ENCODE data around the gene GAL3ST3.

Gene GAL3ST3

DNA sequence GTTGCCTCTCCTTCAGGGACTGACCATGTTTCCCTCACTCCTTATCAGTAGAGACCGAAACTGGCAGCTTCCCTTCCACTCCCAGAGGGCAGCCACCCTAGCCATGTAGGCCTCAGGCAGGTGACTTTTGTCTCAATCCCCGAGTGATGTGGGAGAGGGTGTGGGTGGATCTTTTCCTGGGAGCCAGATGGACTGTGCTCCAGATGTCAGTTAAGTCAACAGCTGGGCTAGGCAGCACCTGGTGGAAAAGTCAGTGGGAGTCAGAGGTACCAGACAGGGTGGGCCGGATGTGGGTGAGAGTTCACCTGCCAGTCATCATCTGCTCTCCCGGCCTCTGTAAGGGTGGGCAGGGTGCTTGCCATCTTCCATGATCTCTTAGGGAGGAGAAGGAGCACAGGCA is 44.8 kb downstream of the GAL3ST3 start:
- H2AFZ ChIP-seq (ENCODE audit: low read length) = no peak overlapping the region
- H3K23ac ChIP-seq (ENCODE audit: low read depth, low read length, poor library complexity) = no peak overlapping the region
- no peak overlapping the region for H2AK5ac ChIP-seq (ENCODE audit: low read depth, low read length)
- H3K4me1 ChIP-seq (ENCODE audit: control insufficient read depth in 2 of 2, insufficient read depth in 1 of 2, low read depth in 1 of 2, low read length in 2 of 2) = peaks cover 8 to 10% of the 10 kb centered on the region in 2 donors
- no peak overlapping the region for H3K4ac ChIP-seq (ENCODE audit: low read length)
- no peaks in the 10 kb centered on the region for H3K27me3 ChIP-seq (ENCODE audit: control insufficient read depth in 3 of 3, insufficient read depth in 3 of 3, low read depth in 1 of 3, low read length in 3 of 3)
- H3K9me3 ChIP-seq (replicated peaks in 1 of 2; ENCODE audit: control insufficient read depth in 2 of 2, insufficient read depth in 1 of 2, low read depth in 1 of 2, low read length in 2 of 2) = peaks cover 0 to 2% of the 10 kb centered on the region in 2 donors
- H3K36me3 ChIP-seq (replicated peaks in 1 of 2; ENCODE audit: control insufficient read depth in 2 of 2, insufficient read depth in 2 of 2, low read length in 2 of 2) = peaks cover 28 to 42% of the 10 kb centered on the region in 2 donors
- no peak overlapping the region for H2BK120ac ChIP-seq (ENCODE audit: low read depth, low read length)
- H2BK5ac ChIP-seq (ENCODE audit: low read length) = no peak overlapping the region
- no peak overlapping the region for H4K8ac ChIP-seq (ENCODE audit: low read depth, low read length)
- H2BK15ac ChIP-seq (ENCODE audit: low read length) = no peak overlapping the region
- no peak overlapping the region for H3K18ac ChIP-seq (ENCODE audit: low read length)
- peak overlapping the region in 1 of 2 donors; percentile 11 for H3K4me3 ChIP-seq (ENCODE audit: low read length in 2 of 2)
- no peak overlapping the region for H3K9ac ChIP-seq (ENCODE audit: low read depth, low read length, poor library complexity)
- H3K27ac ChIP-seq (replicated peaks; ENCODE audit: low read length) = no peak overlapping the region
- DNase-seq (ENCODE audit: low spot score) = no peak
- no peak overlapping the region for H3K14ac ChIP-seq (ENCODE audit: low read length)
- no CpG with 5 or more reads among the region's 4 CpGs for WGBS, 2 donors (ENCODE audit: extremely low coverage in 2 of 2, insufficient read length in 2 of 2, insufficient replicate concordance in 1 of 2)
- no peak overlapping the region for H4K91ac ChIP-seq (ENCODE audit: low read depth, low read length, poor library complexity)
- H3K4me2 ChIP-seq (ENCODE audit: insufficient read depth, low read length, poor library complexity, severe bottlenecking) = no peak overlapping the region
- peaks cover 9% of the 10 kb centered on the region for H3K79me1 ChIP-seq (ENCODE audit: low read depth, low read length)
- H2BK12ac ChIP-seq (ENCODE audit: low read length) = no peak overlapping the region

DNA sequence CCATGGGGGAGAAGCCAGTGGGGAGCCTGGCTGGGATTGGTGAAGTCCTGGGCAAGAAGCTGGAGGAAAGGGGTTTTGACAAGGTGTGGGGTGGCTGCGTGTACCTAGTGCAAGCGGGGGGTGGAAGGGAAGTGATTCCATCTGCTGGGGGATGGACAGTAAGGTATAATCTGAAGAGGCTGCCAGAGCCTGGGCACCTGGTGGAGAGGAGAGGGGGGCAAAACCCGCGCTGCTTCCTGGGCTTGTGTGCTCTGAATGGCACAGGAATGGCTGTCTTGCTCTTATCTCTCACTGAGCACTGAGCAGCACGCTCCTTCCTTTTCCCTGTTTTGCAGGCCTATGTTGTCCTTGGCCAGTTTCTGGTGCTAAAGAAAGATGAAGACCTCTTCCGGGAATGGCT is 45.7 kb downstream of the GAL3ST3 start:
- H3K36me3 ChIP-seq (replicated peaks in 1 of 2; ENCODE audit: control insufficient read depth in 2 of 2, insufficient read depth in 2 of 2, low read length in 2 of 2) = peaks cover 33 to 51% of the 10 kb centered on the region in 2 donors
- peak overlapping the region; percentile 36 for H2AK5ac ChIP-seq (ENCODE audit: low read depth, low read length)
- H3K4ac ChIP-seq (ENCODE audit: low read length) = no peak overlapping the region
- H3K4me2 ChIP-seq (ENCODE audit: insufficient read depth, low read length, poor library complexity, severe bottlenecking) = peak overlapping the region; percentile 82
- no peak overlapping the region for H4K8ac ChIP-seq (ENCODE audit: low read depth, low read length)
- no peak overlapping the region for H3K23ac ChIP-seq (ENCODE audit: low read depth, low read length, poor library complexity)
- H3K18ac ChIP-seq (ENCODE audit: low read length) = no peak overlapping the region
- no peak overlapping the region for H2BK15ac ChIP-seq (ENCODE audit: low read length)
- H3K9me3 ChIP-seq (replicated peaks in 1 of 2; ENCODE audit: control insufficient read depth in 2 of 2, insufficient read depth in 1 of 2, low read depth in 1 of 2, low read length in 2 of 2) = peaks cover 0 to 2% of the 10 kb centered on the region in 2 donors
- H3K14ac ChIP-seq (ENCODE audit: low read length) = no peak overlapping the region
- peaks cover 6 to 10% of the 10 kb centered on the region in 2 donors for H3K4me1 ChIP-seq (ENCODE audit: control insufficient read depth in 2 of 2, insufficient read depth in 1 of 2, low read depth in 1 of 2, low read length in 2 of 2)
- DNase-seq (ENCODE audit: low spot score) = no peak
- peaks cover 9% of the 10 kb centered on the region for H3K79me1 ChIP-seq (ENCODE audit: low read depth, low read length)
- H3K9ac ChIP-seq (ENCODE audit: low read depth, low read length, poor library complexity) = peak overlapping the region; percentile 50
- peak overlapping the region; percentile 76 to 100 for H3K4me3 ChIP-seq (ENCODE audit: low read length in 2 of 2)
- H2AFZ ChIP-seq (ENCODE audit: low read length) = no peak overlapping the region
- no peak overlapping the region for H2BK12ac ChIP-seq (ENCODE audit: low read length)
- no peak overlapping the region for H2BK120ac ChIP-seq (ENCODE audit: low read depth, low read length)
- no CpG with 5 or more reads among the region's 6 CpGs for WGBS, 2 donors (ENCODE audit: extremely low coverage in 2 of 2, insufficient read length in 2 of 2, insufficient replicate concordance in 1 of 2)
- no peak overlapping the region for H3K27ac ChIP-seq (replicated peaks; ENCODE audit: low read length)
- H4K91ac ChIP-seq (ENCODE audit: low read depth, low read length, poor library complexity) = no peak overlapping the region
- H2BK5ac ChIP-seq (ENCODE audit: low read length) = no peak overlapping the region
- H3K27me3 ChIP-seq (ENCODE audit: control insufficient read depth in 3 of 3, insufficient read depth in 3 of 3, low read depth in 1 of 3, low read length in 3 of 3) = no peaks in the 10 kb centered on the region

DNA sequence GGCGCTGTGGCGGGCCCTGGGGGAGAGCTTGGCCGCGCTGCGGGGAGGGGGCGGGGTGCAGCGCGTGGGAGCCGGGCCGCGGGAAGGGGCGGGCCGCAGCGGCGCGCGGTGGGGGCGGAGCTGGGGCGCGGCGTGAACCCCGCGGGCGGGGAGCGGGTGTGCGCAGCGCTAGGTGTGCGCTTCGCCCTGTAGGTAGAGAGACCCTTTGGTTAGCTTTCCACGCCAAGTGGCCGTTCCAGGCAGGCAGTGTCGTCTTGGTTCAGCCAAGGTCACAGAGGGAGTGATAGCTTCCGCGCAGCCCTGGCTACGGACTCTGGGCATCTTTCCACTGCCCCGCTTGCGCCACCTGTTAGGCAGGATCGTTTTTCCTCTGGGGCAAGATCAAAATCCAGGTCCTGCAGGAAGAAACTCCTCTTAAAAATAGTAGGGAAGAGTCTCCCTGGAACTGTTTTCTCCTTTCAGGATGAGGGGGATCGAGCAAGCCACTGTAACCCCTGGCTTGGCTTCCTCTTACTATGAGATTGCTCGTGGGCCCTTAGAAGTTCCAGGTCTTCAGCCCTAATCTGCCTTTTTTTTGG is 46.2 kb downstream of the GAL3ST3 start:
- DNase-seq (ENCODE audit: low spot score) = no peak
- WGBS, 2 donors (ENCODE audit: extremely low coverage in 2 of 2, insufficient read length in 2 of 2, insufficient replicate concordance in 1 of 2) = no CpG with 5 or more reads among the region's 40 CpGs
- H2BK15ac ChIP-seq (ENCODE audit: low read length) = no peak overlapping the region

DNA sequence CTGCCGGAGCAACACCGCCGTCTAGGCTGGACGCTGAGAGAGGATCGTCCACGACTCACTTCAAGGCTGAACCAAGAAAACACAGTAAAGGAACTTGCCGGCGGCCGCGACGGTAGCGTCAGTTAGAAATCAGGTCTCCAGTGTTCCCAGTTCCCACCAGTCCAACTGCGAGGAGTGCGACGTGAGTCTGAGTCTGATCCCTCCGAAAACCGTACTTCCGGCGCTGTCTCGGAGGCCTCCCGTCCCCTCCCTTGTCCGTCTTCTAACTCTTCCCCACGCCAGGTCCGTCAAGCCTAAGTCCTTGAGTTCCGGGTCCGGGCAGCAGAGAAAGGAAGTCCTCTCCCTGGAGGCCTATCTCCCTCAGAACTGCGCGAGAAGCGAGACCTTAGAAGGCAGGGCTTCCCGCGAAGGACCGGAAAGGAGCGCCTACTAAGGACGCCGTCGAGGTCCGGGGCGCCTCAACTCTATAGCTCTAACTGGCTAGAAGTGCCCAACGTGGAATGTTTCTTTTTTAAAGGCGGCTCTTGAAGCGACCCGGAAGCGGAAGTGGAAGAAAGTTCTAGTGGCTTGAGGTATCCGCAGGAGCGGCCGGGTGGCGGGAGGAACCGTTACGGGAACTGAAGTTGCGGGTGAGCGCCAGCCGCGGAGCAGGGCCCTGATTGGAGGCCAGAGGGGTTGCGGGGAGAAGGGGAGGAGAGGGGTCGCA is 46.9 kb downstream of the GAL3ST3 start, which contains the start of the genes BANF1 and EIF1AD:
Gene BANF1, plus strand, starts transcription at position 562 of the 706 bp plus-strand sequence. CDS start 748 bp downstream, outside the sequence.
Gene EIF1AD, minus strand, starts transcription at position 216 of the 706 bp plus-strand sequence. CDS start 1,768 bp downstream, outside the sequence.
- Histone ChIP-seq H3K9ac (ENCODE audit: low read depth, low read length, poor library complexity) (peak within 1 kb of the TSS; percentile 97), H3K4me3 (ENCODE audit: low read length in 2 of 2) (peak within 1 kb of the TSS; percentile 76 to 100), H2AK5ac (ENCODE audit: low read depth, low read length) (peak within 1 kb of the TSS; percentile 36), H3K4me2 (ENCODE audit: insufficient read depth, low read length, poor library complexity, severe bottlenecking) (peak within 1 kb of the TSS; percentile 82), H2AFZ (ENCODE audit: low read length) (peak within 1 kb of the TSS; percentile 86), H2BK120ac (ENCODE audit: low read depth, low read length) (no peak within 1 kb of the TSS), H3K4ac (ENCODE audit: low read length) (no peak within 1 kb of the TSS), H3K23ac (ENCODE audit: low read depth, low read length, poor library complexity) (peak within 1 kb of the TSS; percentile 8), H3K14ac (ENCODE audit: low read length) (no peak within 1 kb of the TSS), H3K27me3 (ENCODE audit: control insufficient read depth in 3 of 3, insufficient read depth in 3 of 3, low read depth in 1 of 3, low read length in 3 of 3) (no peaks in the 10 kb centered on the region), H3K4me1 (ENCODE audit: control insufficient read depth in 2 of 2, insufficient read depth in 1 of 2, low read depth in 1 of 2, low read length in 2 of 2) (peaks cover 6 to 9% of the 10 kb centered on the region in 2 donors), H2BK5ac (ENCODE audit: low read length) (peak within 1 kb of the TSS; percentile 88), H2BK15ac (ENCODE audit: low read length) (peak within 1 kb of the TSS; percentile 49), H2BK12ac (ENCODE audit: low read length) (no peak within 1 kb of the TSS), H3K9me3 (replicated peaks in 1 of 2; ENCODE audit: control insufficient read depth in 2 of 2, insufficient read depth in 1 of 2, low read depth in 1 of 2, low read length in 2 of 2) (peaks cover 0 to 2% of the 10 kb centered on the region in 2 donors), H4K91ac (ENCODE audit: low read depth, low read length, poor library complexity) (no peak within 1 kb of the TSS), H4K8ac (ENCODE audit: low read depth, low read length) (no peak within 1 kb of the TSS), H3K36me3 (replicated peaks in 1 of 2; ENCODE audit: control insufficient read depth in 2 of 2, insufficient read depth in 2 of 2, low read length in 2 of 2) (peaks cover 45 to 63% of the 10 kb centered on the region in 2 donors), H3K18ac (ENCODE audit: low read length) (peak within 1 kb of the TSS; percentile 95), H3K79me1 (ENCODE audit: low read depth, low read length) (peaks cover 9% of the 10 kb centered on the region), H3K27ac (replicated peaks; ENCODE audit: low read length) (peak within 1 kb of the TSS; percentile 94)
- peak; percentile 98 for DNase-seq (ENCODE audit: low spot score)
- no CpG with 5 or more reads among the region's 55 CpGs for WGBS, 2 donors (ENCODE audit: extremely low coverage in 2 of 2, insufficient read length in 2 of 2, insufficient replicate concordance in 1 of 2)

More for the DNA sequence above, 46.2 kb downstream of the GAL3ST3 start:
- Histone ChIP-seq H3K27me3 (ENCODE audit: control insufficient read depth in 3 of 3, insufficient read depth in 3 of 3, low read depth in 1 of 3, low read length in 3 of 3) (no peaks in the 10 kb centered on the region), H3K4me1 (ENCODE audit: control insufficient read depth in 2 of 2, insufficient read depth in 1 of 2, low read depth in 1 of 2, low read length in 2 of 2) (peaks cover 6 to 10% of the 10 kb centered on the region in 2 donors), H2BK120ac (ENCODE audit: low read depth, low read length) (no peak overlapping the region), H2BK5ac (ENCODE audit: low read length) (peak overlapping the region; percentile 88), H3K14ac (ENCODE audit: low read length) (no peak overlapping the region), H4K8ac (ENCODE audit: low read depth, low read length) (no peak overlapping the region), H3K9ac (ENCODE audit: low read depth, low read length, poor library complexity) (peak overlapping the region; percentile 97), H3K4ac (ENCODE audit: low read length) (no peak overlapping the region), H3K4me3 (ENCODE audit: low read length in 2 of 2) (peak overlapping the region; percentile 76 to 100), H3K27ac (replicated peaks; ENCODE audit: low read length) (peak overlapping the region; percentile 94), H3K18ac (ENCODE audit: low read length) (peak overlapping the region; percentile 95), H2BK12ac (ENCODE audit: low read length) (no peak overlapping the region), H3K9me3 (replicated peaks in 1 of 2; ENCODE audit: control insufficient read depth in 2 of 2, insufficient read depth in 1 of 2, low read depth in 1 of 2, low read length in 2 of 2) (peaks cover 0 to 2% of the 10 kb centered on the region in 2 donors), H2AK5ac (ENCODE audit: low read depth, low read length) (peak overlapping the region; percentile 36), H3K23ac (ENCODE audit: low read depth, low read length, poor library complexity) (peak overlapping the region; percentile 8), H3K36me3 (replicated peaks in 1 of 2; ENCODE audit: control insufficient read depth in 2 of 2, insufficient read depth in 2 of 2, low read length in 2 of 2) (peaks cover 39 to 56% of the 10 kb centered on the region in 2 donors), H3K79me1 (ENCODE audit: low read depth, low read length) (peaks cover 9% of the 10 kb centered on the region), H2AFZ (ENCODE audit: low read length) (peak overlapping the region; percentile 86), H4K91ac (ENCODE audit: low read depth, low read length, poor library complexity) (no peak overlapping the region), H3K4me2 (ENCODE audit: insufficient read depth, low read length, poor library complexity, severe bottlenecking) (peak overlapping the region; percentile 82)
